GM23338 (cell line): ENCODE data around the gene DIDO1. TPM values are rescaled to one million over a fixed set of nuclear protein-coding genes. Genes with fewer than 3 reads are reported as not detected.
"Not testable (repeated sequence)": the region's sequence is repeated elsewhere in the genome, so short reads cannot be mapped to it uniquely, and the experiment has no call there.

Source experiments
- ATAC-seq: fragments of 200-7000 bp; cut with Tn5 transposase; 3 replicates; pipeline ENCODE4 v1.9.1; 2020
- DNase-seq: peaks from one replicate; pipeline ENCODE4 v3.0.0-alpha.2; 2015; ENCODE audit warnings: low spot score
- H2AFZ ChIP-seq: fragments of 200-600 bp; sonication (generic); 2 replicates; pipeline ENCODE4 v1.8.0; 2016; ENCODE audit warnings: antibody characterized with exemption, mild to moderate bottlenecking, moderate library complexity
- H3F3A ChIP-seq: fragments of 200-600 bp; sonication (generic); replicated peaks from 2 replicates; pipeline ENCODE4 v1.8.0; 2017; ENCODE audit warnings: antibody characterized with exemption, mixed run types, low read depth
- H3K27ac ChIP-seq: fragments of 200-600 bp; sonication (generic); 2 replicates; pipeline ENCODE4 v1.6.1; 2016; ENCODE audit warnings: low read depth
- H3K27me3 ChIP-seq: fragments of 200-600 bp; sonication (generic); 2 replicates; pipeline ENCODE4 v1.8.0; 2016; ENCODE audit warnings: mild to moderate bottlenecking, mixed run types, moderate library complexity; ENCODE audit not compliant: insufficient read depth
- H3K36me3 ChIP-seq: fragments of 200-600 bp; sonication (generic); 2 replicates; pipeline ENCODE4 v1.8.0; 2016; ENCODE audit warnings: mild to moderate bottlenecking; ENCODE audit not compliant: insufficient read depth
- H3K4me1 ChIP-seq: fragments of 200-600 bp; sonication (generic); 2 replicates; pipeline ENCODE4 v1.8.0; 2016; ENCODE audit warnings: mild to moderate bottlenecking, moderate library complexity; ENCODE audit not compliant: insufficient read depth
- H3K4me2 ChIP-seq: fragments of 200-600 bp; sonication (generic); 2 replicates; pipeline ENCODE4 v1.7.1; 2017; ENCODE audit warnings: mixed run types
- H3K4me3 ChIP-seq: fragments of 200-600 bp; sonication (generic); 2 replicates; pipeline ENCODE4 v1.6.1; 2016; ENCODE audit warnings: mixed run types
- H3K79me2 ChIP-seq: fragments of 200-600 bp; sonication (generic); replicated peaks from 2 replicates; pipeline ENCODE4 v1.8.0; 2017; ENCODE audit warnings: mild to moderate bottlenecking; ENCODE audit not compliant: insufficient read depth
- H3K9me2 ChIP-seq: fragments of 200-600 bp; sonication (generic); 2 replicates; pipeline ENCODE4 v1.8.0; 2017; ENCODE audit not compliant: insufficient read depth
- H4K20me1 ChIP-seq: fragments of 200-600 bp; sonication (generic); replicated peaks from 2 replicates; pipeline ENCODE4 v1.8.0; 2017; ENCODE audit warnings: mild to moderate bottlenecking; ENCODE audit not compliant: insufficient read depth
- H3K27ac Mint-ChIP-seq: 2 replicates; pipeline ENCODE4 v1.8.0; 2020; ENCODE audit warnings: inconsistent platforms, mild to moderate bottlenecking, moderate library complexity, mixed read lengths
- H3K27me3 Mint-ChIP-seq: 3 replicates; pipeline ENCODE4 v1.8.0; 2022; ENCODE audit warnings: low read depth, mild to moderate bottlenecking, moderate library complexity, mixed read lengths, inconsistent platforms; ENCODE audit not compliant: insufficient read depth, poor library complexity
- H3K36me3 Mint-ChIP-seq: 3 replicates; pipeline ENCODE4 v1.8.0; 2021; ENCODE audit warnings: low read depth, mild to moderate bottlenecking, inconsistent platforms, moderate library complexity, mixed read lengths
- H3K4me1 Mint-ChIP-seq: 3 replicates; pipeline ENCODE4 v1.8.0; 2020; ENCODE audit warnings: mild to moderate bottlenecking, inconsistent platforms, mixed read lengths
- H3K4me3 Mint-ChIP-seq: 3 replicates; pipeline ENCODE4 v1.8.0; 2021; ENCODE audit warnings: moderate library complexity, mild to moderate bottlenecking, inconsistent platforms, mixed read lengths
- H3K9me3 Mint-ChIP-seq: 3 replicates; pipeline ENCODE4 v1.8.0; 2020; ENCODE audit warnings: moderate library complexity, mild to moderate bottlenecking, inconsistent platforms, mixed read lengths
- CREB1 ChIP-seq: fragments of 250-450 bp; sonication (Bioruptor Pico); IDR thresholded peaks from 2 replicates; pipeline ENCODE4 v1.5.0; 2020; ENCODE audit warnings: low read depth, mild to moderate bottlenecking, moderate library complexity
- CTCF ChIP-seq, 2 experiments: fragments of 200-600 bp in 1 of 2; sonication (generic) in 1 of 2; conservative IDR thresholded peaks; 2 replicates each; pipeline versions ENCODE4 v1.5.1 to v1.6.1; 2016 to 2017; ENCODE audit warnings: antibody characterized with exemption in 2 of 2, low read depth in 2 of 2, mild to moderate bottlenecking in 2 of 2, moderate library complexity in 1 of 2
- ETS1 ChIP-seq: IDR thresholded peaks from 2 replicates; pipeline ENCODE4 v1.6.1; 2016; ENCODE audit warnings: antibody characterized with exemption
- EZH2 ChIP-seq: fragments of 200-600 bp; sonication (generic); IDR thresholded peaks from one replicate; pipeline ENCODE4 v1.8.0; 2017; ENCODE audit warnings: antibody characterized with exemption, mild to moderate bottlenecking, low read depth; ENCODE audit not compliant: unreplicated experiment
- EZH2phosphoT487 ChIP-seq: fragments of 200-600 bp; sonication (generic); IDR thresholded peaks from one replicate; pipeline ENCODE4 v1.8.1; 2018; ENCODE audit warnings: antibody characterized with exemption; ENCODE audit not compliant: unreplicated experiment
- JUNB ChIP-seq: IDR thresholded peaks from one replicate; pipeline ENCODE4 v1.6.1; 2016; ENCODE audit warnings: antibody characterized with exemption; ENCODE audit not compliant: unreplicated experiment
- NANOG ChIP-seq: IDR thresholded peaks from 2 replicates; pipeline ENCODE4 v1.6.1; 2016; ENCODE audit warnings: antibody characterized with exemption, borderline replicate concordance
- STAT1 ChIP-seq: IDR thresholded peaks from one replicate; pipeline ENCODE4 v1.6.1; 2016; ENCODE audit warnings: antibody characterized with exemption; ENCODE audit not compliant: unreplicated experiment
- ZNF462 ChIP-seq: fragments of 250-450 bp; sonication (Bioruptor Pico); IDR thresholded peaks from 2 replicates; pipeline ENCODE4 v1.5.0; 2020; ENCODE audit warnings: mild to moderate bottlenecking, moderate library complexity
- polyA plus RNA-seq: library from polyadenylated mRNA; unstranded; fragments of >200 nt; fragmentation: Nextera tagmentation; extraction: Ambion mirVana; gene quantifications from 2 replicates; pipeline ENCODE4 v1.2.1, GENCODE V29; 2016
- total RNA-seq: library from RNA; depleted of rRNA; stranded (reverse); fragments of >200 nt; shearing (Covaris generic); gene quantifications from 2 replicates; pipeline ENCODE4 v1.2.3, GENCODE V29; 2014

The DIDO1 gene
- total and polyA plus RNA-seq, 2 experiments from 2014 or later, result 72.4 to 162 TPM

- peak; percentile 68 for DNase-seq
- H3K4me3 ChIP-seq, H3K9me3 Mint-ChIP-seq, H3K79me2 ChIP-seq, H3K27ac ChIP-seq, H3K4me3 Mint-ChIP-seq, H3K27ac Mint-ChIP-seq, H2AFZ ChIP-seq, H4K20me1 ChIP-seq, H3K36me3 ChIP-seq, H3K9me2 ChIP-seq, H3K4me2 ChIP-seq, ATAC-seq, H3K27me3 ChIP-seq, H3K36me3 Mint-ChIP-seq: not testable (repeated sequence)
- peak; percentile 79 for TF ChIP-seq CREB1
- TF ChIP-seq CTCF (conservative IDR thresholded peaks at IDR 0.05; ENCODE audit: low read depth in 2 of 2), result peak; percentile 52 to 78
- Histone ChIP-seq H3K4me1 (peaks cover 15% of the 10 kb centered on the region; the same call in 1 of the 2 replicates), H3F3A (peaks cover 22% of the 10 kb centered on the region)
- peaks cover 33% of the 10 kb centered on the region for H3K27me3 Mint-ChIP-seq
- peaks cover 24% of the 10 kb centered on the region for H3K4me1 Mint-ChIP-seq
Observed at GRCh38 chr20:62873681-62874031, 52.6 kb downstream of the DIDO1 start.

- Histone ChIP-seq H3F3A (peaks cover 22% of the 10 kb centered on the region), H3K79me2 (no peaks in the 10 kb centered on the region), H4K20me1 (no peaks in the 10 kb centered on the region), H3K9me2 (no peaks in the 10 kb centered on the region), H2AFZ (no peak overlapping the region), H3K4me3 (no peak overlapping the region), H3K36me3 (no peaks in the 10 kb centered on the region), H3K4me1 (peaks cover 12% of the 10 kb centered on the region; the same call in 1 of the 2 replicates), H3K4me2 (no peak overlapping the region), H3K27me3 (no peaks in the 10 kb centered on the region), H3K27ac (no peak overlapping the region)
- no peak for DNase-seq
- Mint-ChIP-seq H3K27me3 (peaks cover 32% of the 10 kb centered on the region), H3K36me3 (peaks cover 3% of the 10 kb centered on the region; the same call in 1 of the 3 replicates), H3K4me1 (peaks cover 21% of the 10 kb centered on the region), H3K27ac (no peak overlapping the region), H3K4me3 (no peak overlapping the region), H3K9me3 (peaks cover 5% of the 10 kb centered on the region; the same call in 2 of the 3 replicates)
- TF ChIP-seq ETS1, result no peak
- TF ChIP-seq CTCF (conservative IDR thresholded peaks at IDR 0.05; ENCODE audit: low read depth in 2 of 2), result no peak
- TF ChIP-seq EZH2phosphoT487, result no peak
- TF ChIP-seq EZH2, result no peak
- no peak for TF ChIP-seq NANOG
- no peak for TF ChIP-seq JUNB
- TF ChIP-seq STAT1, result no peak
- TF ChIP-seq ZNF462 (CRISPR knock-in tag), result no peak
- ATAC-seq, result no peak
Observed at GRCh38 chr20:62873280-62873679, 53.0 kb downstream of the DIDO1 start.
